Colonic mucosa (tissue), 4 donors: ENCODE results near the gene CRIP2. TPM values are rescaled to one million over a fixed set of nuclear protein-coding genes. Genes with fewer than 3 reads are reported as not detected.

Source experiments
- DNase-seq: peaks from one replicate; pipeline ENCODE4 v3.0.0-alpha.2; 2020
- H3K27ac ChIP-seq: fragments of 200-600 bp; one replicate; pipeline ENCODE4 v1.8.0; 2021
- H3K27me3 ChIP-seq: fragments of 200-600 bp; one replicate; pipeline ENCODE4 v1.8.0; 2021
- H3K36me3 ChIP-seq: fragments of 200-600 bp; one replicate; pipeline ENCODE4 v1.8.0; 2021
- H3K4me1 ChIP-seq: fragments of 200-600 bp; one replicate; pipeline ENCODE4 v1.8.0; 2021; ENCODE audit warnings: mild to moderate bottlenecking
- H3K4me3 ChIP-seq: fragments of 200-600 bp; one replicate; pipeline ENCODE4 v1.8.0; 2021
- H3K9ac ChIP-seq, 2 donors: one replicate each; pipeline ENCODE4 v1.7.0; 2013; ENCODE audit warnings: control low read depth in 2 of 2, low read depth in 2 of 2, low read length in 2 of 2
- H3K9me3 ChIP-seq: fragments of 200-600 bp; one replicate; pipeline ENCODE4 v1.8.0; 2021
- CTCF ChIP-seq: fragments of 200-600 bp; IDR thresholded peaks from one replicate; pipeline ENCODE4 v1.8.0; 2022; ENCODE audit warnings: antibody characterized with exemption, mild to moderate bottlenecking
- intact Hi-C: fragments of 100-400 bp; cut with DNase I; formaldehyde crosslinking; loops from one replicate; pipeline ENCODE4 v1.14.1; 2022
- total RNA-seq, 2 donors: library from RNA; stranded (reverse); fragmentation: NEBNext Ultra II Directional in 1 of 2; extraction: Animal tissue kit (Norgen Biotek cat#: 25700) in 1 of 2; gene quantifications; one replicate each; pipeline ENCODE4 v1.2.1, GENCODE V29; 2021
- donor health status: healthy.
- donor health status: DM: no; HTN: no; CAD: no.
- donor health status: DM: no; HTN: no; CAD: no.

CRIP2 gene
- total RNA-seq, 2 donors from 2014 or later, result 11.3 to 20.3 TPM

- Histone ChIP-seq H3K4me3 (no peak overlapping the region), H3K27me3 (no peaks in the 10 kb centered on the region), H3K9ac (no peak overlapping the region), H3K36me3 (no peaks in the 10 kb centered on the region), H3K27ac (no peak overlapping the region), H3K9me3 (no peaks in the 10 kb centered on the region), H3K4me1 (no peaks in the 10 kb centered on the region)
- DNase-seq, result no peak
- TF ChIP-seq CTCF, result no peak
- intact Hi-C loops, result loop anchor here (5.0 to 10.0 kb wide), 2 partner anchors 73 to 80 kb away; partner anchors contain the start of gene TMEM121
Observed at GRCh38 chr14:105444859-105445258, 29.8 kb upstream of the CRIP2 start.

GRCh38 chr14:105445290-105445689, 29.3 kb upstream of the CRIP2 start:
- no peak for DNase-seq
- intact Hi-C loops, result loop anchor here (5.0 to 10.0 kb wide), 2 partner anchors 73 to 80 kb away; partner anchors contain the start of gene TMEM121
- H3K36me3 ChIP-seq, result no peaks in the 10 kb centered on the region

GRCh38 chr14:105445901-105446845, 28.4 kb upstream of the CRIP2 start:
- no peaks in the 10 kb centered on the region for H3K27me3 ChIP-seq
- intact Hi-C loops, result loop anchor here (5.0 to 10.0 kb wide), 2 partner anchors 74 to 79 kb away; partner anchors contain the start of gene TMEM121
- no peak for DNase-seq

More at GRCh38 chr14:105445290-105445689, 29.3 kb upstream of the CRIP2 start:
- Histone ChIP-seq H3K27ac (no peak overlapping the region), H3K9ac (no peak overlapping the region), H3K4me3 (no peak overlapping the region), H3K27me3 (no peaks in the 10 kb centered on the region), H3K4me1 (no peaks in the 10 kb centered on the region), H3K9me3 (no peaks in the 10 kb centered on the region)
- no peak for TF ChIP-seq CTCF

GRCh38 chr14:105446971-105447370, 27.6 kb upstream of the CRIP2 start:
- no peak overlapping the region for H3K27ac ChIP-seq
- intact Hi-C loops, result loop anchor here (5.0 to 10.0 kb wide), 2 partner anchors 75 to 78 kb away; partner anchors contain the start of gene TMEM121
- no peak for TF ChIP-seq CTCF
- H3K4me1 ChIP-seq, result no peaks in the 10 kb centered on the region
- H3K4me3 ChIP-seq, result no peak overlapping the region
- no peaks in the 10 kb centered on the region for H3K36me3 ChIP-seq
- no peak for DNase-seq
- no peaks in the 10 kb centered on the region for H3K9me3 ChIP-seq
- no peak overlapping the region for H3K9ac ChIP-seq
- H3K27me3 ChIP-seq, result no peaks in the 10 kb centered on the region

More at GRCh38 chr14:105445901-105446845, 28.4 kb upstream of the CRIP2 start:
- Histone ChIP-seq H3K9ac (no peak overlapping the region), H3K9me3 (no peaks in the 10 kb centered on the region), H3K27ac (no peak overlapping the region), H3K36me3 (no peaks in the 10 kb centered on the region), H3K4me3 (no peak overlapping the region), H3K4me1 (no peaks in the 10 kb centered on the region)
- TF ChIP-seq CTCF, result no peak

- H3K36me3 ChIP-seq, result no peaks in the 10 kb centered on the region
- no peak for TF ChIP-seq CTCF
- no peak for DNase-seq
Observed at GRCh38 chr14:105447651-105448640, 26.7 kb upstream of the CRIP2 start.

More at GRCh38 chr14:105447651-105448640, 26.7 kb upstream of the CRIP2 start:
- no peaks in the 10 kb centered on the region for H3K27me3 ChIP-seq
- H3K4me3 ChIP-seq, result no peak overlapping the region
- intact Hi-C loops, result loop anchor here (5.0 to 10.0 kb wide), 2 partner anchors 76 to 77 kb away; partner anchors contain the start of gene TMEM121
- H3K9ac ChIP-seq, result peak overlapping the region in 1 of 2 donors; percentile 0
- no peaks in the 10 kb centered on the region for H3K4me1 ChIP-seq
- H3K9me3 ChIP-seq, result no peaks in the 10 kb centered on the region
- no peak overlapping the region for H3K27ac ChIP-seq
